GM19328 (cell line): ENCODE results near the gene ZNF280B.
"Not testable (repeated sequence)": the region's sequence is repeated elsewhere in the genome, so short reads cannot be mapped to it uniquely, and the experiment has no call there.

Source experiments
- ATAC-seq: cut with Tn5 transposase; IDR thresholded peaks from one replicate; pipeline ENCODE4 v1.9.1; 2021; ENCODE audit warnings: mild to moderate bottlenecking, moderate library complexity; ENCODE audit not compliant: unreplicated experiment

ZNF280B gene

DNA sequence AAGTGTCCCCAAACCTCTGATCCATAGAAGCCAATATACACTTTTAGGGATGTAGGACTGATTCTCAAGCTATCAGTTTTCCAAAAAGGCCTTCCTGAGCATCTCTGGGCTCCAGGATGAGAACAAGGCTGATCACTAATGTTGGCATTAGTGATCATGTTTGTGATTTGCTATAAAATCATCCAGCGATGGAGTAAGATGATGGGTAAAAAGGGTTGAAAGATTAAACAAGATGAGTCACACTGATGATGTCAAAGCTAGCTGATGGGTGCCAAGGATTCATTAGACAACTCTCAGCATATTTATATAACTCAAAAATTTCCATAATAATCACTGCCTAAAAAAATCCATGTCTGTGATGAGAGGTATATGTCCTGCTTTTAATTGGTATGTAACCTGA is 42.8 kb downstream of the ZNF280B start:
- ATAC-seq: no peak

DNA sequence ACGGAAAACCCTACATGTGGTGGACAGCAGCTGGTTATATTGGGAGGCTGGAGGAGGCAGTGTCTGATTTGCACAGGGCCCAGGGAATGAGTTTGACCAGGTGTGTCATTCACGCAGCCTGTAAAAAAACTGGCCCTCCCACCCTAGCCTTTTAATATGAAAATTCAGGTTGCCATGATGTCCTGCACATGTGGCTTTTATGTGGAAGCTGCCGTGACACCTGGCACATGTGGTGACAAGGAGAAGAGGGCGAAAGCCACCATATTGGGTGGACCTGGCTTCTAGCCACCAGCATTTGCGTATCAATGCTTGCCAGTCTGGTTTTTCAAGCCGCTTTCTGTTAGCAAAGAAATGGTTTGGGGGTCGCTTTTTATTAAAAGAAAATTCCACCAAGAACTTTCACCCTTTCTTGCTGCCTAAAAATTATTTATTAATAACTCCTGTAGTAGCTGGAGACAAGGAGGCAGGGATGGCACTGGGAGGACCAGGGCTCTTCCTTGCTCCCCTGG is 43.4 kb downstream of the ZNF280B start:
- no peak for ATAC-seq

DNA sequence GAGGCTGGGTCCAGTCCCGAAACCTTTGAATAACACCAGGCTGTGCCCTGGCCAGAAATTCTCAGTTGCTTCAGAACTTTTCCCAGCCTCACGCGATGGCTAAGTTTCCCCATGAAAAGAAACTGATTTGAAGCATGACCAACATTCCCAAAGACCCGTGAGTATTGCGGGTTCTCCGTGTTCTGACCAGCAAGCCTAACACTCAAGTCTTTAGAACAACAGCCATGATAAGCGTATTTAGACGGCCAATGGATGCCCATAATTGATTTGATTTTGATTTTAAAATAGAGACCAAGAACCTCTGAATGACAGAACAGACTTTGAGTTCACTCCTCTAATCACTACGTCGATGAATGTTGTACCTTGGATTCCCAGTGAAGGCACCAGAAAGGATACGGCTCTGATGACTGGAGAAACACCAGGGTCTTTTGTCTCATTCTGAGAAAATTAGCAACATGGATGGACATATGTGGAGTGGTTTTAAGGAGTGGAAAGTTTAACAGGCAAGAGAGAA is 43.9 kb downstream of the ZNF280B start:
- no peak for ATAC-seq

- ATAC-seq: no peak
These were observed 44.5 kb downstream of the ZNF280B start for GRCh38 chr22:22463855-22464540.

DNA sequence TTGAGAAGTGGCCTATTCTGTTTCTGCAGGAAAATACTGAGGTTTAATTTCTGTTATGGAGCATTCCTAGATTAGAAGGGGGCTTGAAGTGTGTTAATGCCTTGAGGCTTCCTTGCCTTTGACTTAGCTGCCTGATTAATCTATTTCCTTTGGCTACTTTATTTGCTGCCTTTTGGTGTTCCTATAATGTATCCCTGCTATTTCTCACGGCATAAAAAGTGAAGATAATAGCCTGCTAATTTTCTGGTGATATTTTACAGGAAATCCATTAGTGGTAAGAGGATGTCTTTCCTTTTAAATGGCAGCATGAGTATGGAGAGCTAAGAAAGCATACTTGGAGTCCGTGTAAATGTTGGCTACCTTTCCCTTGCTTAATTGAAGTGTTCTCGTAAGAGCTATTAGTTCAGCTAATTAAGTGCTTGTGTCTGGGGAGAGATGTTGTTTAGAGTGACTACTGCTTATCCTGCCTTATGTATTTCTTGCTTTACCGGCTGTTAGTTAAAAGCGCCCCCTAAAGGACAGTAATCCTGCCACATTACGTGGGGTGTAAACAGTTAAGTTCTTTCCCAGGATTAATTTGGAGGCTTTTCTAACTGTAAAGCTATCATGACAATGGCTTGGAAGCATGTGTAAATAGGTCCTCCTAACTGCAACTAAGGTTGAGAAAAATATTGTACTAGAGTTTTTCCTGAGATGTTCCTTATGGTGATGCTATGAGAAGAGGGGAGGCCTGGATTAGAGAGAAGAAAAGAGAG is 45.6 kb downstream of the ZNF280B start:
- ATAC-seq: no peak

DNA sequence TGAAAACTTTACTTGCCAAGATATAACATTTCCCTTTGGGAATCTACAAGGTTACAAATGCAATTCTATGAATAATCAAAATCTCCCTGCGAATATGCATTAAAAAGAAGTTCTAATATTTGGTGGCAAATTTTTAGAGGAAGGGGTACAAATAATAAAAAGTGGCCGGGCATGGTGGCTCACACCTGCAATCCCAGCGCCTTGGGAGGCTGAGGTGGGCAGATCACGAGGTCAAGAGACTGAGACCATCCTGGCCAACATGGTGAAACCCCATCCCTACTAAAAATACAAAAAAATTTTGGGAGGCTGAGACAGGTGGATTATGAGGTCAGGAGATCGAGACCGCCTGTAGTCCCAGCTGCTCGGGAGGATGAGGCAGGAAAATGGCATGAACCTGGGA is 47.0 kb downstream of the ZNF280B start:
- no peak for ATAC-seq

- no peak for ATAC-seq
These were observed 47.4 kb downstream of the ZNF280B start for GRCh38 chr22:22461111-22461510.

- no peak for ATAC-seq
These were observed 47.9 kb downstream of the ZNF280B start for GRCh38 chr22:22460635-22461034.

GRCh38 chr22:22460060-22460459 is 48.5 kb downstream of the ZNF280B start:
- ATAC-seq: no peak

DNA sequence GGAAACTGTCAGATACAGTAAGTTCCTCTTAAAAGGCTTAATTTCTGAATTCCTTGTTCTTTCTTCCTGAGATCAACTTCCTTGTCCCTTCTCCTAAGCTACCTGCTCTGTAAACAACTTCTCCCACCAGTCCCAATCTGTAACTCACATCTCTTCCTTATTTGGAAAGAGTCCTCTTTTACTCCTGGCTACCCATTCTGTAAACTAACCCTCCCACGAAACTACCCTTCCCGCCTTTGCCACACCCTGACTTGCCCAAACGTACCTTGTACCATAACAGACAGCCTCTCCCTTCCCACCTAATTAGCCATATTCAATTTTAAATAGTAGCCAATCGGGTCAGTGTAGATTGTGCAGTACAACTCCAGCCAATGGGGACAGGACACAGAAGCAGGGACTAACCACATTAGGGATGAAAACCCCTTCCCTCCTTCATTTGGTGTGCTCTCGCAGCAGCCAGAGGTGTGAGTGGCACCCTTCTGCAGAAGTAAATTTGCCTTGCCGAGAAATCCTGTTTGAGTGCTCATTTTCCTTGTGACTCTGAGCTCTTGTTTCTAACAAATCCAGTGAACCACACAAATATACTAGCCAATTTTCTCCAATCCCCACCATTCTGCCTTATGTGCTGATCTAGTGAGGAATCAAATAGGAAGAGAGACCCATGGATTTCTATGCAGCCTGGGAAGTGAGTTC is 49.5 kb downstream of the ZNF280B start:
- no peak for ATAC-seq

DNA sequence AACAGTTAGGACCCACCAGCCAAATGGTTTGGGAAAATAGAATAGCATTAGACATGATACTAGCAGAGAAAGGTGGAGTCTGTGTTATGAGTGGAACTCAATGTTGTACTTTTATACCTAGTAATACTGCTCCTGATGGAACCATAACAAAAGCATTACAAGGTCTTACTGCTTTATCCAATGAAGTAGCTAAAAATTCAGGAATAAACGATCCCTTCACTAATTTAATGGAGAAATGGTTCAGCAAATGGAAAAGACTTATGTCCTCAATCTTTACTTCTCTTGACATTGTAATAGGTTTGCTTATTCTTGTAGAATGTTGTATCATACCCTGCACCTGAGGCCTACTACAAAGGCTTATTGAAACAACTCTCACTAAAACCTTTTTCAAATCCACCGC is 50.2 kb downstream of the ZNF280B start:
- no peak for ATAC-seq

GRCh38 chr22:22454997-22455396 is 53.5 kb downstream of the ZNF280B start:
- no peak for ATAC-seq

- ATAC-seq: no peak
These were observed 55.4 kb downstream of the ZNF280B start for GRCh38 chr22:22452996-22453686.

GRCh38 chr22:22452211-22452610 is 56.3 kb downstream of the ZNF280B start:
- ATAC-seq: no peak

DNA sequence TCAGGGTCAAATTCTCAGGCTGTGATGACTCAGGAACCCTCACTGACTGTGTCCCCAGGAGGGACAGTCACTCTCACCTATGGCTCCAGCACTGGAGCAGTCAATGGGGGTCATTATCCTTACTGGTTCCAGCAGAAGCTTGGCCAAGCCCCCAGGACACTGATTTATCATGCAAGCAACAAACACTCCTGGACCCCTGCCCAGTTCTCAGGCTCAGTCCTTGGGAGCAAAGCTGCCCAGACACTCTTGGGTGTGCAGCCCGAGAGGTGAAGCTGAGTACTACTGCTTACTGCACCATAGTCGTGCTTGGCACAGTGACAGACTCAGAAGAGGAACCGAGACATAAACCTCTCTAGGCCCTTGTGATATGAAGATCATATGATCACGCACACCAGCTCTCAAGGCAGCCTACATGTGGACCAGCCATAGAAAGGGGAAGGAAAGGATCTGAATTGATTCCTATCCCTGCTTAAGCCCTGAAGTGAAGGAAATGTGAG is 58.2 kb downstream of the ZNF280B start:
- peak; percentile 76 for ATAC-seq

DNA sequence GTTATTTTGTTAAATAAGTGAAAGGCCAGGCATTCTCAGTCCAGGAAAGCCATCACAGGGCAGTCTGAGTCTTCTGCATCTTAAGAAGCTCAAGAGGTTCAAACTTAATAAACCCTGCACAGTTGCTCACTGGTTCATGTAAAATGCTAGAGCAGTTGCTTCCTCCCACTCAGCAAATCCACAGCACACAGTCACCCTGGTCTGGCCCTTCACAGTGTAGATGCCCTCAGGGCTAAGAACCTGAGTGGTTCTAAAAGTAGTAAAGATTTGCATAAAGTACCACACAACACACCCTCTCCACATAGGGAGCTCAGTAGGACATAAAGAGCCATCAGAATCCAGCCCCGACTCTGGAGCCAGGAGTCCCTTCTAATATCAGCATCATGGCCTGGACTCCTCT is 58.7 kb downstream of the ZNF280B start:
- no peak for ATAC-seq

GRCh38 chr22:22446517-22446916 is 62.0 kb downstream of the ZNF280B start:
- no peak for ATAC-seq

DNA sequence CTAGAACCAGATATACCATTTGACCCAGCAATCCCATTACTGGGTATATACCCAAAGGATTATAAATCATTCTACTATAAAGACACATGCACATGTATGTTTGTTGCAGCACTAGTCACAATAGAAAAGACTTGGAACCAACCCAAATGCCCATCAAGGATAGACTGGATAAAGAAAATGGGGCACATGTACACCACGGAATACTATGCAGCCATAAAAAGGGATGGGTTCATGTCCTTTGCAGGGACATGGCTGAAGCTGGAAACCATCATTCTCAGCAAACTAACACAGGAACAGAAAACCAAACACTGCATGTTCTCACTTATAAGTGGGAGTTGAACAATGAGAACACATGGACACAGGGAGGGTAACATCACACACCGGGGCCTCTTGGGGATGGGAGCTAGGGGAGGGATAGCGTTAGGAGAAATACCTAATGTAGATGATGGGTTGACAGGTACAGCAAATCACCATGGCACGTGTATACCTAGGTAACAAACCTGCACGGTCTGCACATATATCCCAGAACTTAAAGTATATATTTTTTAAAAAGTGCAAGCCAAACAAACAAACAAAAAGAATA is 64.4 kb downstream of the ZNF280B start:
- ATAC-seq: not testable (repeated sequence)

DNA sequence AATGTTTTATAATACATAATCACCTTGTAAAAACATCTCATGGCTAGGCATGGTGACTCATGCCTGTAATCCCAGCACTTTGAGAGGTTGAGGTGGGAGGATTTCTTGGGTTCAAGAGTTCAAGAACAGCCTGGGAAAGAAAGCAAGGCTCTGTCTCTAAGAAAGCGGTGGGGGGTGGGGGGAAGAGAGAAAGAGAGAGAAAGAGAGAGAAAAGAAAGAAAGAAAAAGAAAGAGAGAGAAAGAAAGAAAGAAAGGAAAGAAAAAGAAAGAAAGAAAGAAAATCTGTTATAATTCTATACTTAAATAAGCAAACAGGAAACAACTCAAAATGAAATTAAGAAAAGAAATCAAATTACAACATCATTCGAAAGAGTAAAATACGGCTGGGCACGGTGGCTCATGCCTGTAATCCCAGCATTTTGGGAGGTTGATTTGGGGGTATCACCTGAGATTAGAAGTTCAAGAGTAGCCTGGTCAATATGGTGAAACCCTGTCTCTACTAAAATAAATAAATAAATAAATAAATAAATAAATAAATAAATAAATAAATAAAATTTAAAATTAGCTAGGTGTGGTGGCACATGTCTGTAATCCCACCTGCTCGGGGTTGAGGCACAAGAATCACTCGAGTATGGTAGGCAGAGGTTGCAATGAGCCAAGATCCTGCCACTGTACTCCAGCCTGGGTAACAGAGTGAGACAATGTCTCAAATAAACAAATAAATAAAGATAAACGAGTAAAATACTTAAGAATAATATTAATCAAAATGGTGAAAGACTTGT is 65.4 kb downstream of the ZNF280B start:
- ATAC-seq: no peak

GRCh38 chr22:22441626-22442025 is 66.9 kb downstream of the ZNF280B start:
- not testable (repeated sequence) for ATAC-seq
